Large intestine (tissue), 3 donors: ENCODE results near the gene IL4R. TPM values are rescaled to one million over a fixed set of nuclear protein-coding genes. Genes with fewer than 3 reads are reported as not detected.
"Not testable (repeated sequence)": the region's sequence is repeated elsewhere in the genome, so short reads cannot be mapped to it uniquely, and the experiment has no call there.

Source experiments
- DNase-seq, 2 donors: peaks; one replicate each; pipeline versions ENCODE4 v3.0.0 to v3.0.0-alpha.2; 2013
- H3K27ac ChIP-seq: one replicate; pipeline ENCODE4 v1.5.1; 2013; ENCODE audit warnings: low read length
- H3K27me3 ChIP-seq: 2 replicates; pipeline ENCODE4 v1.6.1; 2013; ENCODE audit warnings: low read length; ENCODE audit not compliant: control insufficient read depth, insufficient read depth
- H3K36me3 ChIP-seq: 2 replicates; pipeline ENCODE4 v1.6.1; 2013; ENCODE audit warnings: low read length; ENCODE audit not compliant: control insufficient read depth, insufficient read depth
- H3K4me1 ChIP-seq: one replicate; pipeline ENCODE4 v1.6.1; 2013; ENCODE audit warnings: low read length; ENCODE audit not compliant: control insufficient read depth, insufficient read depth
- H3K4me3 ChIP-seq: one replicate; pipeline ENCODE4 v1.5.1; 2013; ENCODE audit warnings: low read length
- H3K9me3 ChIP-seq: one replicate; pipeline ENCODE4 v1.6.1; 2013; ENCODE audit warnings: mild to moderate bottlenecking, low read depth, low read length, moderate library complexity; ENCODE audit not compliant: control insufficient read depth
- WGBS: methylation state at CpG from one replicate; pipeline ENCODE4 v1.1.5; 2013; ENCODE audit warnings: low lambda C conversion rate; ENCODE audit not compliant: insufficient coverage; 5-methylcytosine and 5-hydroxymethylcytosine counted together
- polyA plus RNA-seq: library from polyadenylated mRNA; unstranded; fragments of 120-200 nt; gene quantifications from one replicate; pipeline ENCODE4 v1.2.1, GENCODE V29; 2013

The IL4R gene
- polyA plus RNA-seq, 1 donor = 50.6 TPM

DNA sequence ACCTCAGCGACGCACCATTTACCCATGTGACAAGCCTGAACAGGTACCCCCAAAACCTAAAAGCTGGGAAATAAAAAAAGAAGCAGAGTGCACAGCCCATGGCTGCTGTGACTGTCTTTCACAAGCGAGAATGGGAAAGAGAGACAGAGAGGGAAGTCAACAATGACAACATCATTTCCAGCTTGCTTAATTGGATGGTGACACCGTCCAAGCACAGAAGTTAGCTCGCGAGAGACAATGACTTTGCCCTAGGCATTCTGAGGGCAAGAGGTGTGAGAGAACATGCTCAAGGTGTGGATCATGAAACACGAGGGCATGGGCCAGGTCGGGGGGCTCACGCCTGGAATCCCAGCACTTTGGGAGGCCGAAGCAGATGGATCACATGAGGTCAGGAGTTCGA is 25.9 kb upstream of the IL4R start:
- WGBS = no CpG with 5 or more reads among the region's 11 CpGs
- no peaks in the 10 kb centered on the region for H3K9me3 ChIP-seq
- no peaks in the 10 kb centered on the region for H3K36me3 ChIP-seq
- no peak overlapping the region for H3K4me3 ChIP-seq
- no peak for DNase-seq
- H3K27ac ChIP-seq = no peak overlapping the region
- no peaks in the 10 kb centered on the region for H3K27me3 ChIP-seq
- no peaks in the 10 kb centered on the region for H3K4me1 ChIP-seq

DNA sequence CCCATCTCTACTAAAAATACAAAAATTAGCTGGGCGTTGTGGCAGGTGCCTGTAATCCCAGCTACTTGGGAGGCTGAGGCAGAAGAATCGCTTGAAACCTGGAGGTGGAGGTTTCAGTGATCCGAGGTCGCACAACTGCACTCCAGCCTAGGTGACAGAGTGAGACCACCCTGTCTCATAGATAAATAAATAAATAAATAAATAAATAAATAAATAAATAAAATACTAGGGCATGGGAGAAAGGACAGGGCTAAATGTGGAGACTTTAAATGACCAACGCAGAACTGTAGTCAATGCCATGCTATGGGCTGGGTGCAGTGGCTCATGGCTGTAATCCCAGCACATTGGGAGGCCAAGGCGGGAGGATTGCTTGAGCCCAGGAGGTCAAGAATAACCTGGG is 25.5 kb upstream of the IL4R start:
- WGBS = no CpG with 5 or more reads among the region's 6 CpGs
- not testable (repeated sequence) for H3K36me3 ChIP-seq, H3K4me3 ChIP-seq, H3K27ac ChIP-seq, H3K27me3 ChIP-seq, H3K4me1 ChIP-seq, DNase-seq, H3K9me3 ChIP-seq

DNA sequence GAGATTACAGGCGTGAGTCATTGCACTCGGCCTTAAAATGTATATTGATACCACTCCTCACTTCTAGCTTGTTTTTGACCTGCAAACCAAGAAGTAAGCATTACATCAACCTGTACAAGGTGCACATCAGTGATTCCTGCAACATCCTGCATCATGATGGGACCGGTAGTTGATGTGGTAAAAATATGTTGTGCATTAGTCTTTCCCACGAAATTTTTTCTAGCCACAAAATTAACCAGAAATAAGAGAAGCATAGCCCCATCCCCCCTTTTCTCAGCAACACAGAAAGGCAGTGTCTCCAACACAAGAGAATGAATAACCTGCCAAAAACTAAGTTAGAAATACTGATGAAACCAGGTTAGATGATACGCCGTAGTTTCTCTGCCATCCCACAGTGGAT is 24.1 kb upstream of the IL4R start:
- H3K27me3 ChIP-seq = no peaks in the 10 kb centered on the region
- no peaks in the 10 kb centered on the region for H3K36me3 ChIP-seq
- 93% methylated on average over 3 of the region's 6 CpGs for WGBS
- DNase-seq = no peak
- no peaks in the 10 kb centered on the region for H3K9me3 ChIP-seq
- H3K27ac ChIP-seq = no peak overlapping the region
- H3K4me3 ChIP-seq = no peak overlapping the region
- no peaks in the 10 kb centered on the region for H3K4me1 ChIP-seq

DNA sequence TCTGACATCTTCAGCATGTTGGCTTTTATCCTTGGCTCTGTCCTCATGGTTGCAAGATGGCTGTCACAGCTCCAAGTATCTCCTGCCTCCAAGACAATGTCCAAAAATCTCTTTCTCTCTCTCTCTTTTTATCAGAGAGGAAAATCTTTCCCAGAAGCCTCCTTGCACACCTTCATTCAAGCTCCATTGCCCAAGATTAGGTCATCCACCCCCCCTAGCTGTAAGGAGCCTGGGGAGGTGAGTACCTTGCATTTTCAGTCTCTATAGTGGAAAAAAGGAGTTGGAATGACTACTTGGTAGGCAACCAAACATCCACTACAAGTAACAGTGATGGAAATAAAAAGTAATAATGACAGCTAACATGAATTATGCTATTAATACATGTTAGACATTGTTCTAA is 23.2 kb upstream of the IL4R start:
- H3K4me1 ChIP-seq = no peaks in the 10 kb centered on the region
- DNase-seq = no peak
- no peak overlapping the region for H3K4me3 ChIP-seq
- H3K27ac ChIP-seq = no peak overlapping the region
- H3K36me3 ChIP-seq = no peaks in the 10 kb centered on the region
- H3K27me3 ChIP-seq = no peaks in the 10 kb centered on the region
- no peaks in the 10 kb centered on the region for H3K9me3 ChIP-seq

DNA sequence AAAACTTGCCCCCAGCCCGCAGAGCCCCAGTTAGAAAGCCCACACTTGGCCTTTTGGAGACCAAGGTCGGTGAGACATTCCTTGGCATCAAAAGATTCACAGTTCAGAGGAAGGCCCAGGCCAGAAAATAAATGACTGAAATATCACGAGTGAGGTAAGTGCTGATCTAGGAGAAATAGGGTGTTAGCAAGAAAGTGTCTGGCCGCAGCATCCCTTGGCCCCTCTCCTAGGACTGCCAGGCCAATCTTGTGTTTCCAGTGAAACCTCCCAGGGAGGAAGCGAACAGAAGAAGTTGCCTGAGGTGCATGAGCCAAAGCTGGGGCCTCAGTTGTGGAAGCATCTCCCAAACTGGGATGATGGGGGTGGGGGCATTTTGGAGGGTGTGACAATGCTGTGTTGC is 22.7 kb upstream of the IL4R start:
- Histone ChIP-seq H3K27ac (no peak overlapping the region), H3K27me3 (no peaks in the 10 kb centered on the region), H3K36me3 (no peaks in the 10 kb centered on the region), H3K4me1 (no peaks in the 10 kb centered on the region), H3K4me3 (no peak overlapping the region), H3K9me3 (no peaks in the 10 kb centered on the region)
- WGBS = no CpG with 5 or more reads among the region's 5 CpGs
- no peak for DNase-seq

DNA sequence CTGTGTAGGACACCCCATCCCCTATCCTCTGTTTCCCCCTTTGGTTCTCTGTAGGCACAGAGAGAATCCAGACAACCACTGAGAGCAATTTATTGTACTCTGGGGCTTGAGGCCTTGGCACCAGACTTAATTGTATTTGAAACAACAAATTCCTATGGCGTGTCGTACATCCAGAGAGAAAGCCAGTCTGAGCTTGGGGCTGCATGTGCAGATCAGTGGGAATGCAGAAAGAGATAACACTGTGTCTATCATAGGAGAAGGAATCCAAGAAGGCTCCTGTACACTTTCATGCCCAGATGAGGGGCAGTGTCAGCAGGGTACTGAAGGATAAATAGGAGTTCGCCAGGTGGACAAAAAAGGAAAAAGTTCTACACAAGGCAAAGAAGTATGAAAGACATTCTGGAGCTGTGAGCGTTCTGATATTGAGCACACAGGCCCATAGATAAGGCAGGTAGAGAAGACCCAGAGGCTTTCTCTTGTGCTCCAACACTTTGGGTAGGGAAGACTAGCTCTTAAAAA is 22.0 kb upstream of the IL4R start:
- Histone ChIP-seq H3K4me1 (no peaks in the 10 kb centered on the region), H3K9me3 (no peaks in the 10 kb centered on the region), H3K36me3 (no peaks in the 10 kb centered on the region), H3K4me3 (no peak overlapping the region), H3K27me3 (no peaks in the 10 kb centered on the region), H3K27ac (no peak overlapping the region)
- no peak for DNase-seq
- 91% methylated on average over 4 of the region's 4 CpGs for WGBS

DNA sequence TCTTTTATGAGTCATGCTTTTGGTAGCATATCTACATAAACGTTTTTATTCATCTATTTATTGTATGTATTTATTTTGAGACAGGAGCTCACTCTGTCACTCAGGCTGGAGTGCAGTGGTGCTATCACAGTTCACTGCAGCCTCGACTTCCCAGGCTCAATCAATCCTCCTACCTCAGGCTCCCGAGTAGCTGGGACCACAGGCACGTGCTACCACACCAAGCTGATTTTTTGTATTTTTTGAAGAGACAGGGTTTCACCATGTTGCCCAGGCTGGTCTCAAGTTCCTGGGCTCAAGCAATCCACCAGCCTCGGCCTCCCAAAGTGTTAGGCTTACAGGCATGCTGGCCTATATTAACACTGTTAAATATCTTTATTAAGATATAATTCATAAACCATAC is 20.4 kb upstream of the IL4R start:
- no peaks in the 10 kb centered on the region for H3K36me3 ChIP-seq
- no peaks in the 10 kb centered on the region for H3K9me3 ChIP-seq
- no peak overlapping the region for H3K27ac ChIP-seq
- no peak for DNase-seq
- H3K27me3 ChIP-seq = no peaks in the 10 kb centered on the region
- H3K4me3 ChIP-seq = no peak overlapping the region
- no peaks in the 10 kb centered on the region for H3K4me1 ChIP-seq
- WGBS = 0% methylated on average over 1 of the region's 5 CpGs

DNA sequence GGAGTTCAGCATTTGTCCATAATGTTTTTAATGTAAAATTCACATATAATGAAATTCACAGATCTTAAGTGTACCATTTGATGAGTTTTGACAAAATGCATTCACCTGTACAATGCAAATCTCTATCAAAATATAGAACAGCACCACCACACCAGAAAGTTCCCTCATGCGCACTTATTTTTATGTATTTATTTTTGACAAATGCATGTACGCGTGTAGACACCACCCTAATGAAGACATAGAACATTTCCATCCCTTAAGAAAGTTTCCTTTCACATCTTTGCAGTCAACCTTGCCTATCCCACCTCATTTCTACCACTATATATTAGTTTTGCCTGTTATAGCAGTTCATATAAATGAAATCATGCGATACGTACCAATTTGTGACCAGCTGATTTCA is 15.6 kb upstream of the IL4R start:
- 100% methylated on average over 3 of the region's 5 CpGs for WGBS
- DNase-seq = no peak
- no peak overlapping the region for H3K27ac ChIP-seq
- H3K36me3 ChIP-seq = no peaks in the 10 kb centered on the region
- H3K27me3 ChIP-seq = no peaks in the 10 kb centered on the region
- H3K9me3 ChIP-seq = no peaks in the 10 kb centered on the region
- no peak overlapping the region for H3K4me3 ChIP-seq
- H3K4me1 ChIP-seq = no peaks in the 10 kb centered on the region

DNA sequence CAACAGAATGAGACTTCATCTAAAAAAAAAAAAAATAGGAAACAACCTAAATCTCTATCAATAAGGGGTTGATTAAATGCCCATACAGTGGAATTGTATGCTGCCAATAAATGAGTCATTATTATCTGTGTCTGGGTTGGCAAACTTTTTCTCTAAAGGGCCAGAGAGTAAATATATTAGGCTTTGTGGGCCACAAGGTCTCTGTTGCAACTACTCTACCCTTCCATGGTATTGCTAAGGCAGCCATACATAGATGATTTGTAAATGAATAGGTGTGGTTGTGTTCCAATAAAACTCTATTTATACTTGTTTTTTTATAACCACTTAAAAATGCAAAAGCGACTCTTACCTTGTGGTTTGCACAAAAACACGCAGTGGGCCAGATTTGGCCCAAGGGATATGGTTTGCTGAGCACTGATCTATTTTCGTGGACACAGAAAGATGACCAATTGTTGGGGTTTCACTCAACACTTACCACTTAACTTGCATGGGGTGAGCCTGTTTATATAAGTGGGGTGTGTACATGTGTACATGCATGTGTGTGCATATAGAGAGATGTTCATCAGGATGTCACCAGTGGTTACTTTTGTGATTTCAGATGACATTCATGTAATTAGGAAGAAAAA is 12.4 kb upstream of the IL4R start:
- Histone ChIP-seq H3K27me3 (no peaks in the 10 kb centered on the region), H3K36me3 (no peaks in the 10 kb centered on the region), H3K27ac (no peak overlapping the region), H3K4me1 (no peaks in the 10 kb centered on the region), H3K9me3 (no peaks in the 10 kb centered on the region), H3K4me3 (no peak overlapping the region)
- WGBS = no CpG with 5 or more reads among the region's 3 CpGs
- DNase-seq = no peak

DNA sequence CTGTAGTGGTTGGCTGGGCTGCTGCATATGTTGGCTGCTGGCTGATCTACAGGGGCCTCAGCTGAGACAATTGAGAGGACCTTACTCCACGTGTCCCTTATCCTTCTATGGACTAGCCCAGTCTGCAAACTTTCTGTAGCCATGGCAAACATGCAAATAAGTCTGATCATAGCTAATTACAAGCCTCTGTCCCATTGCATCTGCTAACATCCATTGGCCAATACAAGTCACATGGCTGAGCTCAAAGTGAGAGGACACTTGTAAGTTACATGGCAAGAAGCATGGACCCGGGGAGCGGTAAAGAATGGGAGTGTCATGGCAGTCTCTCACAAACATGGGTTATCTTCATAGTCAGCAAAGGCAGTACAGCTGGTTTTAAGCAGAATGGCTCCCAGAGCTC is 11.6 kb upstream of the IL4R start:
- H3K27me3 ChIP-seq = no peaks in the 10 kb centered on the region
- no peak overlapping the region for H3K4me3 ChIP-seq
- no CpG with 5 or more reads among the region's 3 CpGs for WGBS
- DNase-seq = no peak
- H3K36me3 ChIP-seq = no peaks in the 10 kb centered on the region
- H3K9me3 ChIP-seq = no peaks in the 10 kb centered on the region
- no peak overlapping the region for H3K27ac ChIP-seq
- H3K4me1 ChIP-seq = no peaks in the 10 kb centered on the region

DNA sequence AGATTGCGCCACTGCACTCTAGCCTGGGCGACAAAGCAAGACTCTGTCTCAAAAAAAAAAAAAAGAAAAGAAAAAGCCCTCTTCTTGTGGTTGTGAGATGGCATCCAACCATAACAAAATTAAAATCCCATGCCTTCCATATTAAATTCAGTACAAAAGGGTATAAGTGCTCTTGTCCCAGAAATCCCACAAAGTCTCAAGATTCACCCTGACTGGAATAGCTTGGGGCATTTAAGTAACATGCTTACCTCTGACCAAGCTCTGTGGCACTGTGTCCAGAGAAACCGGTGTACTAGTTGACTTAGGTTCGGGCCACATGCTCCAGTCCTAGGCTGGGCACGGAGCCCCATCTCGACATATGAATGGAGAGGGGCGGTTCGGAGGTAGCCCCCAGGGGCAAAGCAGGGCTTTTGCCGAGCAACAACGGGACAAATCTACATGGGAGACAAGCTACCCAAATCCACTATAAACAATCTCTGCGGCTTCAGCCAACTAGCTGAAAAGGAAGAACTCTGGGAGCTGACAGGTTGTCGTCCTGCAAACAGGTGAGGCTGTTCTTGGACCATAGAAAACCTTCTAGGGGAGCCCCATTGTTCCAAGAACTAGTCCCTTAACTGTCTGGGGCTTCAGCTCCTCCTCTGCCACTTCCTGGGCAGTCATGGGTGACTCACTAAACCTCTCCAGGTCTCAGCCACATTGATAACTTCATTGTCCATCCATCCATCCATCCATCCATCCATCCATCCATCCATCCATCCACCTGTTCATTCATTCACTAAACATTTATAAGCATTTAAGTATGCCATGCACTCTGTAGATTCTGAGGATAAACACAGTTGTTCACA is 10.3 kb upstream of the IL4R start:
- Histone ChIP-seq H3K4me3 (no peak overlapping the region), H3K4me1 (no peaks in the 10 kb centered on the region), H3K27ac (no peak overlapping the region), H3K36me3 (no peaks in the 10 kb centered on the region), H3K27me3 (no peaks in the 10 kb centered on the region), H3K9me3 (no peaks in the 10 kb centered on the region)
- no CpG with 5 or more reads among the region's 12 CpGs for WGBS
- no peak for DNase-seq
